C4-2B (cell line): ENCODE results near the gene ELMO1.

Source experiments
- CTCF ChIP-seq: fragments of 450-650 bp; conservative IDR thresholded peaks from 2 replicates; pipeline ENCODE4 v1.5.1; 2017; ENCODE audit warnings: mild to moderate bottlenecking
- ZFX ChIP-seq: fragments of 450-650 bp; IDR thresholded peaks from 2 replicates; pipeline ENCODE4 v1.6.1; 2017

- no peak for TF ChIP-seq CTCF
- TF ChIP-seq ZFX, result no peak
Measured at GRCh38 chr7:37065779-37066271, 382.8 kb downstream of the ELMO1 start.
